ENCODE data around the gene RBCK1.
"Not testable (repeated sequence)": the region's sequence is repeated elsewhere in the genome, so short reads cannot be mapped to it uniquely, and the experiment has no call there.

Gene RBCK1

DNA sequence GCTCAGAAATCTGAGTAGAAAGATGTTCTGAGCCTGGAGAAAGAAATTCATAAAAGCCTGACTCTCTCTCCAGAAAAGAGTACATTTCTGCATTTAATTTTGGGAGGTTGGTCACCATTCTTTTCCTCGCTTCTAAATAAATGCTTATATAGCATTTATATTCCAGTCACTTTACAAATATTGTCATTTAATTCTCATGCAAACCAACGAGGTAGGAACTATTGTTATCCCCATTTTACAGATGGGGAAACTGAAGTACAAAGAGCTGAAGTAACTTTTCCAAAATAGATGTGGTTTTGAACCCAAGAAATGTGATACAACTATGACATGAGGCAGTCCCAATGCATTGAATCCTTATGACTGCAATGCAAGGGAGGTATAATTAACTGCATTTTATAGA lies 32.0 kb upstream of the RBCK1 start:
- no peak for DNase-seq

DNA sequence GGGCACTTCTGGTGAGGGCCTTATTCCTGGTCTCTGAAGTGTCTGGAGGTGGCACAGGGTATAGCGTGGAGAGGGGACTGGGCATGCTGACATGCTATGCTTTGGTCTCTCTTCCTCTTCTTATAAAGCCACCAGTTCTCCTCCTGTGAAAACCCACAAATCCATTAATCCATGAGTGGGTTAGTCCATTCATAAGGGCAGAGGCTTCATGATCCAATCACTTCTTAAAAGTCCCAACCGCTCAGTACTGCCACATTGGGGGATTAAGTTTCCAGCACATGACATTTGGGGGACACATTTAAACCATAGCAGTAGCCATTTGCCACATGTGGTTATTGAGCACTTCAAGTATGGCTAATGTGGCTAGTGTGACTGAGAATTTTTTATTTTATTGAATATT lies 31.3 kb upstream of the RBCK1 start:
- peak; percentile 67 for DNase-seq

GRCh38 chr20:377578-377977 lies 30.5 kb upstream of the RBCK1 start:
- not testable (repeated sequence) for DNase-seq

GRCh38 chr20:378961-379336 lies 29.1 kb upstream of the RBCK1 start:
- no peak for DNase-seq

DNA sequence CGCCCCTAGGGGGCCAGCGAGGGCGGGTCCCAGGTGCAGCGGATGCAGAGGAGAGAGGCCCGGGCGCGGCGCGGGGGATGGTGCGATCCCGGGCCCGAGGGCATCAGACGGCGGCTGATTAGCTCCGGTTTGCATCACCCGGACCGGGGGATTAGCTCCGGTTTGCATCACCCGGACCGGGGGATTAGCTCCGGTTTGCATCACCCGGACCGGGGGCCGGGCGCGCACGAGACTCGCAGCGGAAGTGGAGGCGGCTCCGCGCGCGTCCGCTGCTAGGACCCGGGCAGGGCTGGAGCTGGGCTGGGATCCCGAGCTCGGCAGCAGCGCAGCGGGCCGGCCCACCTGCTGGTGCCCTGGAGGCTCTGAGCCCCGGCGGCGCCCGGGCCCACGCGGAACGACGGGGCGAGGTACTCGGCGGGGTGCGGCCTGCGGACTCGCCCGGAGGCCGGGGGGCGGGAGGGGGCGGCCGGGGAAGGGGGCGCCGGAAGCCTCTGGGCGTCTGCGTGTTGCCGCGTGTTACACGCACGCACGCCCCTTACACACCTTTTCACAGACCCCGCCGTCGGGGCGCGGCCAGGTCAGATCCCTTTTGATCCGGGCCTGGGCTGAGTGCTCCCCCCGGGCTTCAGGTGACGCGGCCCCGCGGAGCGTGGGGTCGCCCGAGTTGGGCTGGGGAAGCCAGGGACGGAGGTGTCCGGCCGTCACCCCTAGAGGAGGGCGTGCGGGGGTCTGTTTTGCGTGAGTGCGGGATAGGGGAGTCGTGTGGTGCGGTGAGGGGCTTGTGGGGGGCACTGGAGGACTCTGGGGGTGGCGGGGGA lies 27.1 kb upstream of the RBCK1 start:
- DNase-seq: peak; percentile 98

DNA sequence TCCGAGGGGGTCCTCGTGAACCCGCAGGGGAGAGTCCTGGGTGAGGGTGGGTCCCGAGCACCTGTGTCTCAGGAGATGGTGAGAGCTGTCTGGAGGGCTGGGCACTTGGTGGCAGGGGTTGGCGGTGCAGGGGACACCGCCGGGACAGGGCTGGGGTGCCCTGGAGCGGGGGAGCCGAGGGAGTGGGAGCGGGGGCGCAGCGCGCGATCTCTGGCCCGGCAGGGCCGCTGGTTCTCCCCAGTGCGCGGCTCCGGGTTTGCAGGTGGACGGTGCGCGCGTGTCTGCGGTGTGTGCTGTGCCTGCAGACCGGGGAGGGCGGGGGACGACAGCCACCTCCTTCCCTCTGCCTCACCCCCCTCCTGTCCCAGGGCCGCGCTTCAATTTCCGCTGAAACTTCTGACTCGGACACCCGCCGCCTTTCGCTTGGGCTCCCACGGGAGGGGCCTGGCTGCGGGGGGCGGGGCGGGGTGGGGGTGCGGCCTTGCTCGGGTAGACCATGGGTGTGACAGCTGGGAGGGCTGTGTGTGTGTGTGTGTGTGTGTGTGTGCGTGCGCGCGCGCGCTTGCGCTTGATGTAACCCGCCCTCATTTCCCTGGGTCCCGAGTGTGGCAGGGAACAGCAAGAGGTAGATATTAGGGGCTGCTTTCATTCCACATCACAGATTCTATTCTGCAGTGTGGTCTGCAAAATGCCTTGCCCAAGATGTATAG lies 26.4 kb upstream of the RBCK1 start:
- DNase-seq: peak; percentile 95

DNA sequence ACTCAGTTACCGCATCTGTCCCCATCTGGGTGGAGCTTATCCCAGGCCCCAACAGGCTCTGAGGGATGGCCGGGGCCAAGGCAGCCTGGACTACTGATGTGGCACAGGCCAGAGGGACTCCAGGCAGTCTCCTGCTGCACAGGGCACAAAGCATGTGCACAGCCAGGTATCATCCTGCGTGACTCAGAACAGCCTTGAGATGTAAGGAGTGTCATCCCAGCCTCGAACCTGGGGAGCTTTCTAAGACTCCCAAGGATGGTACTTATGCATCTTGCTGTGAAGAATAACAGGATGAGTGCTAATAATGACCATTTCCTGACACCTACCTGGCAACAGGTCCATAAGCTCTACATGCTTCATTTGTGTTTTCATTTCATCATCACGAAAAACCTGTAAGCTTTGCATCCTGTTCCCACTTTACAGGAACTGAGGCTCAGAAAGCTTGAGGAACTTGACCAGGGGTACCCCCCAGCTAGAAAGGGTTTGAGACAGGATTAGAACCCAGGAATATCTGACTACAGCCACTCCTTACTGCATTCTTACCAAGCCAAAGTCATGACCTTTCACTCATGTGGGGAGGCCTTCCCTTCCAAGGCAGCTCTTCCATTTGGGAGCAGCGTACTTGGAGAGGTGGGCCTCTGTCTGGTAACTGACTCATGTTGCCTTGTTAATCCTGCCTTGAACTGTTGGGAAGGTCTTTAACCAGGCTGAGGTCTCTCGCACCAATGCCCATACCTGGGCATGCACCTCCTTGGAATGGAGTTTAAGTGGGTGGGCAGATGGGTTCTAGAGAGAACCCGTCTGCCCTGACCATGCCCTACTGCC lies 25.6 kb upstream of the RBCK1 start:
- no peak for DNase-seq

DNA sequence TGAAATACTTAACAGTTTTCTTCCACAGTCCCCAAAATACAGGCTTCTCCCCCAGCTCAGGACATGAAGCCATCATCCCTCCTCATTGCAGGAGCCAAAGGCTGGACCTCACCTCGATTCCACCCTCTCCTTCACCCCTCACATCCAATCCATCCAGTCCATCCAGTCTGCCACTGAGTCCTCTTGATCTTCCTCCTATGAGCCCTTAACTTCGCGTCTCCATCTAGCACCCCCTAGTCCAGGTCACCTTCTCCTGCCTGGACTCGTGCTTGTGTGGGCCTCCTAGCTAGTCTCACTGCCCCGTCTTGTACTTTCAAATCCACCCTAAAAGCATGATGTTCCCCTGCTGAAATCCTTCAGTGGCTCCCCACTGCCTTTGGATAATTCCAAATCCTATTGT lies 24.2 kb upstream of the RBCK1 start:
- DNase-seq: no peak

- DNase-seq: peak; percentile 52
These were observed 23.4 kb upstream of the RBCK1 start for GRCh38 chr20:384723-385122.

- DNase-seq: no peak
These were observed 22.7 kb upstream of the RBCK1 start for GRCh38 chr20:385448-385847.

DNA sequence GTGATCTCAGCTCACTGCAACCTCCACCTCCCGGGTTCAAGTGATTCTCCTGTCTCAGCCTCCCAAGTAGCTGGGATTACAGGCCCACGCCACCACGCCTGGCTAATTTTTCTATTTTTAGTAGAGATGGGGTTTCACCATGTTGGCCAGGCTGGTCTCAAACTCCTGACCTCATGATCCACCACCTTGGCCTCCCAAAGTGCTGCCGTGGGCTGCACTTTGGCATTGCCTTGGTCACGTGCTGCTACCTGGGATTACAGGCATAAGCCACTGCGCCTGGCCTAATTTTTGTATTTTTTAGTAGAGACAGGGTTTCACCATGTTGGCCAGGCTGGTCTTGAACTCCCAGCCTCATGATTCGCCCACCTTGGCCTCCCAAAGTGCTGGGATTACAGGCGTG lies 21.5 kb upstream of the RBCK1 start:
- not testable (repeated sequence) for DNase-seq

DNA sequence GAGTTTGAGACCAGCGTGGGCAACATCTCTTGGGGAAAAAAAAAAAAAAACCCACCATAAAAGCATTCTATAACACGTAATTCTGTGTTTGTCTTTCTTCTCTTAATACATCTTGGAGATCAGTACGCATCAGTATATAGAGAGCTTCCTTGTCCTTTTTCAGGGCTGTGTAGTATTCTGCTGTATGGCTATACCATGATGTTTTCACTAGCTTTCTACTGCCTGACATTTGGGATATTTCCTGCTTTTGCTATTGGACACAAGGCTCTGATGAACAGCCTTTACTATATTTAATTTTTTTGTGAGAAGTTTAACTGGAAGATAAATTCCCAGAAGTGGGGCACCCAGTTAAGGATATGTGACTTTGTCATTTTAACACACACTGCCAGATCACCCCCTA lies 20.6 kb upstream of the RBCK1 start:
- DNase-seq: no peak

DNA sequence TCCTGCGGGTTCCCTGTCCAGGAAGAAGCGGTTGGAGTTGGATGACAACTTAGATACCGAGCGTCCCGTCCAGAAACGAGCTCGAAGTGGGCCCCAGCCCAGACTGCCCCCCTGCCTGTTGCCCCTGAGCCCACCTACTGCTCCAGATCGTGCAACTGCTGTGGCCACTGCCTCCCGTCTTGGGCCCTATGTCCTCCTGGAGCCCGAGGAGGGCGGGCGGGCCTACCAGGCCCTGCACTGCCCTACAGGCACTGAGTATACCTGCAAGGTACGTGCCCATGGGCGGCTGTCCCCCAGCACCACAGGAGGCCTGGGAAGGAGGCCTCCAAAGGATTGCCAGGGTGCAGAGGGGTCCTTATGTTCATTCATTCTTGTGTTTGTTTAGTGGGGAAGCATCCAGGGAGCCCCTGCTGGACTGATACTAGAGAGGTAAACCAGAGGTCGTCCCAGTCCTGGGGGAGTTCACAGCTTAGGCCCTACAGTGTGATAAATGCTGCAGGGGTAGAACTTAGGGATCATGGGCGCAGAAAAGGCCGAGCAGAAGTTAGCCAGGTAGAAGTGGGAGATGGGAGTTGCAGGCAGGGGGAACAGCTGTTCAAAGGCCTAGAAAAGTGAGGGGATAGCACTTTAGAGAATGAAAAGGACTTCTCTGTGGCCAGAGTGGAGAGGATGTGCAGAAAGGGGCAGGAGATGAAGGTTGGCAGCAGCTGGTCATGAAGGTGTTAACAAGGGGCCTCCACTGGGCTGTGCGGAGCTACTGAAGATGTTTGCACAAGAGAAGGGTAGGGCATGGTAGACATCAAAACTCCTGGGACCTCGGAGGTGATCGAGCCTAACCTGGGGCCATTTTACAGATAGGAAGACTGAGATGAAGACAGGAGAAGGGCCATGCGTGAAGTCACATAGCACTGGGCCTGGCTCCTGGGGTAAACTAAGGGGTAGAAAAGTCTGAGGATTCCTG lies 19.8 kb upstream of the RBCK1 start:
- no peak for DNase-seq

- no peak for DNase-seq
These were observed 18.9 kb upstream of the RBCK1 start for GRCh38 chr20:389220-389619.

DNA sequence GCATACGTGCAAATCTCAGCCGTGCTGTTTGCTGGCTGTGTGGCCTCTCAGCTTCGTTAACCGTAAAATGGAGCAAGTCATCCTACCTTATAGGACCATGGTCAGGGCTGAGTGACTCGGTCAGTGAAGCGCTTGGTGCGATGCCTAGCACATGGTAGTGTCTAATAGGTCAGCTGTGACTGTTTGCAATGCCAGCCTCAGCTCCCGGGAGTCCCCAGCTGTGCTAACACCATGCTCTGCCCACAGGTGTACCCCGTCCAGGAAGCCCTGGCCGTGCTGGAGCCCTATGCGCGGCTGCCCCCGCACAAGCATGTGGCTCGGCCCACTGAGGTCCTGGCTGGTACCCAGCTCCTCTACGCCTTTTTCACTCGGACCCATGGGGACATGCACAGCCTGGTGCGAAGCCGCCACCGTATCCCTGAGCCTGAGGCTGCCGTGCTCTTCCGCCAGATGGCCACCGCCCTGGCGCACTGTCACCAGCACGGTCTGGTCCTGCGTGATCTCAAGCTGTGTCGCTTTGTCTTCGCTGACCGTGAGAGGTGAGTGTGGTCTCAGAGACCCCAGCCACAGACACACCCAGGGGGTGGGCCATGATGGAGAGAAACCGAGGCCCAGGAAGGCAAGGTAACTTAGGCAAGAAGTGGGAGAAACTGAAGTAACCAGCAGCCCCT lies 16.9 kb upstream of the RBCK1 start:
- DNase-seq: no peak

DNA sequence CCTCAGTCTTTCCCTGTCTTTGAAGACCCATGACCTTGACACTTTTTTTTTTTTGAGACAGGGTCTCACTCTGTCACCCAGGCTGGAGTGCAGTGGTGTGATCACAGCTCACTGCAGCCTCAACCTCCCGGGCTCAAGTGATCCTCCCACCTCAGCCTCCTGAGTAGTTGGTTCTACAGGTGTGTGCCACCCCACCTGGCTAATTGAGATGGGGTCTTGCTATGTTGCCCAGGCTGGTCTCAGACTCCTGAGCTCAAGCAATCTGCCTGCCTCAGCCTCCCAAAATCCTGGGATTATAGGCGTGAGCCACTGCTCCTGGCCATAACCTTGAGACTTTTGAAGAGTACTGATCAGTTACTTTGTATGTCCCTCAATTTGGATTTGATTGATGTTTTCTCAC lies 14.8 kb upstream of the RBCK1 start:
- DNase-seq: not testable (repeated sequence)

GRCh38 chr20:396252-396618 lies 11.9 kb upstream of the RBCK1 start:
- no peak for DNase-seq

DNA sequence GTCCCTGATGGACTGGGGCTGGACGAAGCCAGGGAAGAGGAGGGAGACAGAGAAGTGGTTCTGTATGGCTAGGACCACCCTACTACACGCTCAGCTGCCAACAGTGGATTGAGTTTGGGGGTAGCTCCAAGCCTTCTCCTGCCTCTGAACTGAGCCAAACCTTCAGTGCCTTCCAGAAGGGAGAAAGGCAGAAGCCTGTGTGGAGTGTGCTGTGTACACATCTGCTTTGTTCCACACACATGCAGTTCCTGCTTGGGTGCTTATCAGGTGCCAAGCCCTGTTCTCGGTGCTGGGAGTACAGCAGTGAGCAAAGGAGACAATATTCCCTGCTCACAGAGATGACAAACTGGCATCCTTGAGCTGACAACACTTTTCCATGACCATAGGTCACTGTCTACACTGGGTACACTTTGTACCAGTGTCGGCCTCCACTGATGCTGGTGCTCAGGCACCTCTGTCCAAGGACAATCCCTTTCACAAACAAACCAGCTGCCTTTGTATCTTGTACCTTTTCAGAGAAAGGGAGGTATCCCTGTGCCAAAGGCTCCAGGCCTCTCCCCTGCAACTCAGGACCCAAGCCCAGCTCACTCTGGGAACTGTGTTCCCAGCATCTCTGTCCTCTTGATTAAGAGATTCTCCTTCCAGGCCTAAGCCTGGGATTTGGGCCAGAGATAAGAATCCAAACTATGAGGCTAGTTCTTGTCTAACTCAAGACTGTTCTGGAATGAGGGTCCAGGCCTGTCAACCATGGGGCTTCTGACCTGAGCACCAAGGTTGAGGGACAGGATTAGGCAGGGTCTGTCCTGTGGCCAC lies 11.3 kb upstream of the RBCK1 start:
- DNase-seq: peak; percentile 55

GRCh38 chr20:397432-398237 lies 10.5 kb upstream of the RBCK1 start:
- peak; percentile 55 for DNase-seq

- DNase-seq: peak; percentile 74
These were observed 8.9 kb upstream of the RBCK1 start for GRCh38 chr20:399182-399707.

Data from OCI-M1 (cell line).